ENCODE measurements around the gene RPL32. TPM values are rescaled to one million over a fixed set of nuclear protein-coding genes. Genes with fewer than 3 reads are reported as not detected.

RPL32 gene
- total RNA-seq (ENCODE audit: low replicate concordance) = 213 and 1,353 TPM in 2 replicates

DNA sequence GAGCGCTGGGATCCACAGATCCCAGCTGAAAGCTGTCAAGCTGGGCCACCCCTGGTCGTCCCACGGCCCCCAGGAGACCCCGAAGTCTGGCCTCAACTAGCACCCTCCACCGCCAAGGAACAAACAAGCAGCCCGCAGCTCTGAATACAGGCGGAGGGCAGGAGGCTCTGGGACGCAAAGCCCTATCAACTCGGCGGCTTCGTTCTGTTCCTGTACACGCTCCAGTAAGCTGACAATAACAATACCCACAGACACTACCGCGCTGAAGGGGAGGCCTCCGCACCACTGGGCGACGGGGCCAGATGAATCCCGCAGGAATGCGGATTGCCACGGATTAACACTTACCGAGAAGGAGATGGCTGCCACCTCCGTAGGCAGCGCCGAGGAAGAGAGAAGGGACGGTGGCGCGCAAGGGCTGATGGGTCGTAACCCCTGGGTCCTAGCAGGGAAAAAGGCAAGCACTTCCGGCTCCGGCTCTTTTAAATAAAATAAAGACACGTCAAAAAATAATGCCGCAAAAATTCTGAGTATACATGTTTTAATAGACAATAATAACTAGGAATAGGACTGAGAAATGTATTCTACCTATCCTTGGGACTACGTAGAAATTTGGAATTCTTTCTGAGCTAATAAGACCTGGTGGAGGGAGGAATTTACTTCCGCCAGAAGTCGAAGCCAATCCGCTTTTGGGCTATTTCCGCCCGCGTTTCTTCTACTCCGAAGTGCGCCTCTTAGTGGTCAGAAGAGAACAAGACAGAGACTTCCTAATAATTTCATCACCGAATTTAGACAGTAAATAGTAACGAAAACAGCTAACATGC, at the start of gene RPL32:
Gene RPL32 (minus strand): TSS at position 417 of the 821 bp plus-strand sequence. CDS start 1,328 bp downstream, outside the sequence.
- peak; percentile 99 for DNase-seq (ENCODE audit: low read depth)
- TF ChIP-seq, protein P1, sequence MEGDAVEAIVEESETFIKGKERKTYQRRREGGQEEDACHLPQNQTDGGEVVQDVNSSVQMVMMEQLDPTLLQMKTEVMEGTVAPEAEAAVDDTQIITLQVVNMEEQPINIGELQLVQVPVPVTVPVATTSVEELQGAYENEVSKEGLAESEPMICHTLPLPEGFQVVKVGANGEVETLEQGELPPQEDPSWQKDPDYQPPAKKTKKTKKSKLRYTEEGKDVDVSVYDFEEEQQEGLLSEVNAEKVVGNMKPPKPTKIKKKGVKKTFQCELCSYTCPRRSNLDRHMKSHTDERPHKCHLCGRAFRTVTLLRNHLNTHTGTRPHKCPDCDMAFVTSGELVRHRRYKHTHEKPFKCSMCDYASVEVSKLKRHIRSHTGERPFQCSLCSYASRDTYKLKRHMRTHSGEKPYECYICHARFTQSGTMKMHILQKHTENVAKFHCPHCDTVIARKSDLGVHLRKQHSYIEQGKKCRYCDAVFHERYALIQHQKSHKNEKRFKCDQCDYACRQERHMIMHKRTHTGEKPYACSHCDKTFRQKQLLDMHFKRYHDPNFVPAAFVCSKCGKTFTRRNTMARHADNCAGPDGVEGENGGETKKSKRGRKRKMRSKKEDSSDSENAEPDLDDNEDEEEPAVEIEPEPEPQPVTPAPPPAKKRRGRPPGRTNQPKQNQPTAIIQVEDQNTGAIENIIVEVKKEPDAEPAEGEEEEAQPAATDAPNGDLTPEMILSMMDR (IDR thresholded peaks at IDR 0.05; ENCODE audit: insufficient read depth, low read length) = peak; percentile 80
- peak within 1 kb of the TSS; percentile 80 for H3K4me3 ChIP-seq (ENCODE audit: low read depth, low read length)

- DNase-seq (ENCODE audit: low read depth) = no peak
- TF ChIP-seq, protein P1 (IDR thresholded peaks at IDR 0.05; ENCODE audit: insufficient read depth, low read length) = no peak
- no peak overlapping the region for H3K4me3 ChIP-seq (ENCODE audit: low read depth, low read length)
Observed at GRCh38 chr3:12890610-12891390, 49.4 kb upstream of the RPL32 start.

GRCh38 chr3:12886736-12887135, 45.4 kb upstream of the RPL32 start:
- TF ChIP-seq, protein P1 (IDR thresholded peaks at IDR 0.05; ENCODE audit: insufficient read depth, low read length) = no peak
- H3K4me3 ChIP-seq (ENCODE audit: low read depth, low read length) = no peak overlapping the region

DNA sequence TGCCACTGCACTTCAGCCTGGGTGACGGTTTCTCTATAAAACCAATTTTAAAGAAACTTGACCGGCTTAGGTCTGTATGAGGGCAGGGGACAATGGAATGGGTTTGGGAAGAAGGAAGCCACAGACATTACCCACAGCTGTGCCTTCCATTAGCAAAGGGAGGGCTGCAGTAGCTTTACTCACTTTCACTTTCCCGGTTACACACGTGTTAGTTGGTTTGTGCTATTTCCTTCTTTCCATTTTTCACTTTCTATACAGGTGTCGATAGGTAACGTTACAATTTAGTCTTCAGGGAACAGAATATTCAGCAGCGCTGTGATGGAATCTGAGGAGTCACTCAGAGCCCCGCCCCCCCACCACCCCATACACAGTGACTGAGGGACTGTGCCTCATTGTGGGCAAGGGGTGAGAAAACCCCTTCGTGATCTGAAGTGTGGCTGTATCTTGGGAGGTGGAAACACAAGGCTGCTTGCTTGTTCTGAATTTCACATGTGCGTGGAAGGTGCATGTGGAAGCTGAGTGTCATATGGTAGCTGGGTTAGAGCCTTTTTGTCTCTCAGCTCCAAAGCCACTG, 44.8 kb upstream of the RPL32 start:
- H3K4me3 ChIP-seq (ENCODE audit: low read depth, low read length) = no peak overlapping the region
- no peak for DNase-seq (ENCODE audit: low read depth)
- TF ChIP-seq, protein P1 (IDR thresholded peaks at IDR 0.05; ENCODE audit: insufficient read depth, low read length) = no peak

More at GRCh38 chr3:12886736-12887135, 45.4 kb upstream of the RPL32 start:
- no peak for DNase-seq (ENCODE audit: low read depth)

DNA sequence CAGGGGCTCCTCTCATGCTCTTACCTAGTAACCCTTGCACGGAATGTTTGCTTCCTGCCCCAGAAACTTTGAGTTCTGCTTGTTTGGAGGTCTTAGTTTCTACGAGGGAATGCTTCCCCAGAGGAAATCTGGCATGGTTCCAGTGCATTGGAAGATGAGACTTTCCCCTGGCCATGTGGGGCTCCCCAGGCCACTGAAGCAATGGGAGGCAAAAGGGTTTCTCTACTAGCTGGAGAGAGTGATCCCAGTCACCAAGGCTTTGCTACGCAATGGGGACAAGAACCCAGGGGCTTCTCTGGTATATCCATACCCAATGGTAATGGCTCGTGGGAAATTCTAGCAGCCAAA, 44.2 kb upstream of the RPL32 start:
- DNase-seq (ENCODE audit: low read depth) = no peak
- TF ChIP-seq, protein P1 (IDR thresholded peaks at IDR 0.05; ENCODE audit: insufficient read depth, low read length) = no peak
- H3K4me3 ChIP-seq (ENCODE audit: low read depth, low read length) = no peak overlapping the region

DNA sequence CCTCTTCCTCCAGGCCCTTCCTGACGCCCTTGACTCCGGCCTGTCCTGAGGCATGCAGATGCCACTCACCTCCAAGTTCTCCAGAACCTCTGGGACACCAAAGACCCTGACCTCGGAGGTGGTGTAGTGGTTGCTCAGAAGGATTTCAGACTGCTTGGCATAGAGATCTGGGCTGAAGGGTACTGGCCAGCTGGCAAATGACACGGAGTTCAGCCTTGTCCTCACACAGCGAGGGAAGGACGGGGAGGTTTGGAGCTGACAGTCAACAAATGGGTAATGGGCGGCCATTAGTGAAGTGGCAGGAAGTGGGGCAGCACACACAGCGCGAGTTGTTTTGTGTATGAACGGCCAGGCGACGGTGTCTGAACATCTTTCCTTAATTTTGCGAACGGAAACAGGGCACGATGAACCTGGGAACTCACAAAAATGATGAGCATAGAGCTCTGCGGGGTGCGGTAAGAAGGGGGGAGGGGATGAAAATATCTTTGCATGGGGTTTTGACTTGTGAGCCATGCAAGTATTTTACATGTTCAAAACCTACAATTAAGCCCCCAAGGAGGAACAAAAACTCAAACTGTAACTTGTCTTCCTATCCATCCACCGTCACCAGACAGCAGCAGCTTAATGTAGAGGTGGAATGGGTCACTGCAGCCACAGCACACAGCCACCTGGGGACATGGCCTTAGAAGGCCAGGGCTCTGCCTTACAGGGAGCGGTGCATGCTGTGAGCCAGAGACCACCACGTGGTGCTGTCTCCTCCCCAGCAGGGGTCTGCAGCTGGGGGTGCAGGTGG, 43.6 kb upstream of the RPL32 start:
- TF ChIP-seq, protein P1 (IDR thresholded peaks at IDR 0.05; ENCODE audit: insufficient read depth, low read length) = no peak
- no peak for DNase-seq (ENCODE audit: low read depth)
- no peak overlapping the region for H3K4me3 ChIP-seq (ENCODE audit: low read depth, low read length)
